Ammon's horn (tissue), 1 donor: ENCODE measurements around the gene NAGLU.
"Not testable (repeated sequence)": the region's sequence is repeated elsewhere in the genome, so short reads cannot be mapped to it uniquely, and the experiment has no call there.

Experiments used
- DNase-seq: peaks from one replicate; pipeline ENCODE4 v3.0.0-alpha.2; 2016; ENCODE audit warnings: low spot score

Gene NAGLU

DNA sequence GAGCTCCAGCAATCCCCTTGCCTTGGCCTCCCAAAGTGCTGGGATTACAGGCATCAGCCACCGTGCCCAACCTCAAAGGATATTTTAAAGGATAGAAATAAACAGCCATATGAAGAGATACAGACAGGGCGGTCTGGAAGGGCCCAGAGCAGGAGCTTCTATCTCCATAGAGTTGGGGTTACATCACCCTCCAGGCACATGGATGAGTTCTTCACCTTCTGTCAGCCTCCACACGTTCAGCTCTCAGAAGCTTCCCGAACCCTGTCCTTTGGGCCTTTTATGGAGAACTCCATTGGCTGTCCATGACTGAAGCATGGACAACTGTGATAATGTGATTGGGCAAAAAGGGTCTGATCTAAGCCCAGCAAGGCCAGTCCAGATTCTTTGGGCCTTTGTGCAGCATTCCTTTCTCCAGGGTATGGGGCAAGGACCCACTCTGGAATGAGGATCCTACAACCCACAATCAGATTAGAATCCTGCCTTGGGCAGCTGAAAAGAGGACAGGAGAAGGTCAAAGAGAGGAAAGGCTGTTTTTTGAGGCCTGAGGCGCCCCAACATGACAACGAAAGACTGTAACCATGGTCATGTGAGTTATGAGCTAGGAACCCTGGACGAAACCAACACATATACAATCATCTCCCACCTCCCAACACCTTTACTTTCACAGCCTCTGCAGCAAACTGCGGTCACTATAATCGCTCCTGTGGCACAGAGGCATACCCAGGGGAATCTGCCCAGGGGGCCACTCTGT, 9.9 kb downstream of the NAGLU start:
- DNase-seq: not testable (repeated sequence)

DNA sequence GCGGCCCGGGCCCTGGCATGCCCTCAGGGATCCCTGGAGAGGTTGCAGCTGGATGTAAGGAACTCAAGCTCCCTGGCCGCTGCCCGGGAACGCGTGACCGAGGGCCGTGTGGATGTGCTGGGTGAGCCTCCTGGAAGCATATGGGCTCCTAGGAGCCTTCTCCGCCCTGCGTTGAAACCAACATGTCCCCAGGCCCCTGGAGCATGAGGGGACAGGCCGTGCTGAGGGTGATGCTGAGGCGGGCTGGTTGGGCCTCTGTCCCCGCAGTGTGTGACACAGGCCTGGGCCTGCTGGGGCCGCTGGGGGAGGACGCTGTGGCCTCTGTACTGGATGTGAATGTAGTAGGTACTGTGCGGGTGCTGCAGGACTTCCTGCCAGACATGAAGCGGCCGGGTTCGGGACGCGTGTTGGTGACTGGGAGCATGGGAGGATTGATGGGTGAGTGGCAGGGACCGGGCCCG, 11.0 kb downstream of the NAGLU start:
- no peak for DNase-seq

GRCh38 chr17:42547698-42548069, 11.6 kb downstream of the NAGLU start:
- no peak for DNase-seq

GRCh38 chr17:42548070-42548837, 12.2 kb downstream of the NAGLU start:
- DNase-seq: no peak

GRCh38 chr17:42548993-42549755, 13.1 kb downstream of the NAGLU start:
- DNase-seq: no peak

GRCh38 chr17:42552736-42553135, 16.7 kb downstream of the NAGLU start, which contains the start of gene HSD17B1:
TSS of gene HSD17B1 (plus strand) at chr17:42552923. CDS start at chr17:42552934, 11 bp downstream.
- DNase-seq: not testable (repeated sequence)

DNA sequence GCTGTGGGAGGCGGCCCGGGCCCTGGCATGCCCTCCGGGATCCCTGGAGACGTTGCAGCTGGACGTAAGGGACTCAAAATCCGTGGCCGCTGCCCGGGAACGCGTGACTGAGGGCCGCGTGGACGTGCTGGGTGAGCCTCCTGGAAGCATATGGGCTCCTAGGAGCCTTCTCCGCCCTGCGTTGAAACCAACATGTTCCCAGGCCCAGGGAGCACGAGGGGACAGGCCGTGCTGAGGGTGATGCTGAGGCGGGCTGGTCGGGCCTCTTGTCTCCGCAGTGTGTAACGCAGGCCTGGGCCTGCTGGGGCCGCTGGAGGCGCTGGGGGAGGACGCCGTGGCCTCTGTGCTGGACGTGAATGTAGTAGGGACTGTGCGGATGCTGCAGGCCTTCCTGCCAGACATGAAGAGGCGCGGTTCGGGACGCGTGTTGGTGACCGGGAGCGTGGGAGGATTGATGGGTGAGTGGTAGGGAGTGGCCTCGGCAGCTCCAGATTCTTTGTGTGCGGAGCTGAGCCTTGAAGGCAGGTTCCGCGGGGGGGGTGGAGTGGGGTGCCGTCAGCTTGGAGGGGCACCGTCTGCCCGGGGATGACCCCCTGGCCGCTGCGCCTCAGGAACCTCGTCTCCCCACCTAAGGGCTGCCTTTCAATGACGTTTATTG, 17.2 kb downstream of the NAGLU start:
- DNase-seq: no peak

GRCh38 chr17:42553866-42554249, 17.8 kb downstream of the NAGLU start:
- no peak for DNase-seq

GRCh38 chr17:42554250-42555121, 18.4 kb downstream of the NAGLU start:
- peak; percentile 90 for DNase-seq

DNA sequence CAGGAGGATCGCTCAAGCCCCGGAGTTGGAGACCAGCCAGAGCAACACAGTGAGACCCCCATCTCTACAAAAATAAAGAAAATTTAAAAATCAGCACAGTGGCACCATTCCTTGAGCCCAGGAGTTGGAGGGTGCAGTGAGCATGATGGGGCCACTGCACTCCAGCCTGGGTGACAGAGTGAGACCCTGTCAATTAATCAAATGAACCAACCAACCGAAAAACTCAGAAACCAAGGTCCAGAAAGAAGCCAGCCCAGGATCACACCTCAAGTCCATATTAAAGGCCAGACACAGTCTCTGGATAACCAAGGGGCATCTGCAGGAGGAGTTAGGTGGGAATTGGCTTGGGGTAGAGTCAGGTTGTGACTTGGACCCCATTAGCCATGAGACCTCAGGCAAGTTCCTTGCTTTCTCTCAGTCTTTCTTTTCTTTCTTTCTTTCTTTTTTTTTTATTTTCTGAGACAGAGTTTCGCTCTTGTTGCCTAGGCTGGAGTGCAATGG, 19.1 kb downstream of the NAGLU start:
- no peak for DNase-seq

- not testable (repeated sequence) for DNase-seq
Measured at GRCh38 chr17:42555961-42556617, 20.0 kb downstream of the NAGLU start.

DNA sequence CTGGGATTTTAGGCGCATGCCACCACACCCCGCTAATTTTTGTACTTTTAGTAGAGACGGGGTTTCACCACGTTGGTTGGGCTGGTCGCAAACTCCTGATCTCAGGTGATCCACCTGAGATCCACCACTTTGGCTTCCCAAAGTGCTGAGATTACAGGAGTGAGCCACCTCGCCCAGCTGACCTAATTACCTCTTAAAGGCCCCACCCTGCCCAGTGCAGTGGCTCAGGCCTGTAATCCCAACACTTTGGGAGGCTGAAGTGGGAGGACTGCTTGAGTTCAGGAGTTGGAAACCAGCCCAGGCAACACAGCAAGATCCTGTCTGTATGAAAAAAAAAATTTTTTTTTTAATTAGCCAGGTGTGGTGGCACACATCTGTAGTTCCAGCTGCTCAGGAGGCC, 23.0 kb downstream of the NAGLU start:
- no peak for DNase-seq

DNA sequence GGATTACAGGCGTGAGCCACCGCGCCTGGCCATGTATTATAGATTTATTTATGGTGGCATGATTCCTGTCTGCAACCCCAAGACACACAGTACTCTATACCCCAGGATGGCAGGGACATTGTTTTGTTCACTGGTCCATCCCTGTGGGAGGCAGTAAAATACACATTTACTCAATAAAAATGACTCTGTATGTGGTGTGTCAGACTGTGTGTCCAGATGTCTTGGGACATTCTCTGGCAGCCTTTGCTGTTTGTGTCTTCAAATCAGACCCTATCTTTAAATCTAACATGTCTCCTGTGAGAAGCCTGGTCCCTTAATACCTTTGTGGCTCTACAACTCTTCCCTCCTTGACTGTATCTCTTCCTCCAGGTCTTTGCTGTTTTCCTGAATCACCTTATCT, 24.2 kb downstream of the NAGLU start:
- DNase-seq: no peak

- peak; percentile 95 for DNase-seq
Measured at GRCh38 chr17:42561897-42562387, 25.9 kb downstream of the NAGLU start, which contains the start of gene COASY. TSS of gene COASY (plus strand) at chr17:42562148. CDS start at chr17:42562623, 475 bp downstream.

GRCh38 chr17:42562388-42563142, 26.5 kb downstream of the NAGLU start:
- no peak for DNase-seq

DNA sequence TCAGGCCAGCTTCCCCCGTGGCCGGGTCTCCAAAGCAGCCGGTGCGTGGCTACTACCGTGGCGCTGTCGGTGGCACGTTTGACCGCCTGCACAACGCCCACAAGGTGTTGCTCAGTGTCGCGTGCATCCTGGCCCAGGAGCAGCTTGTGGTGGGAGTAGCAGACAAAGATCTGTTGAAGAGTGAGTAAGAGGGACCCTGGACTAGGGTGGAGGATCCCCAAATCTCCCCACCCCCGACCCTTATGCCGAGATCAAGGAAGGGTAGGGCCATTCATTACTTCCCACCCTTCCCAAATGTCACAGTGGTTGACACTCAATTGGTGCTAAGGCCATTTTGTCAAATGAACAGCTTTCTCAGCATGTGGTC, 27.1 kb downstream of the NAGLU start:
- no peak for DNase-seq

DNA sequence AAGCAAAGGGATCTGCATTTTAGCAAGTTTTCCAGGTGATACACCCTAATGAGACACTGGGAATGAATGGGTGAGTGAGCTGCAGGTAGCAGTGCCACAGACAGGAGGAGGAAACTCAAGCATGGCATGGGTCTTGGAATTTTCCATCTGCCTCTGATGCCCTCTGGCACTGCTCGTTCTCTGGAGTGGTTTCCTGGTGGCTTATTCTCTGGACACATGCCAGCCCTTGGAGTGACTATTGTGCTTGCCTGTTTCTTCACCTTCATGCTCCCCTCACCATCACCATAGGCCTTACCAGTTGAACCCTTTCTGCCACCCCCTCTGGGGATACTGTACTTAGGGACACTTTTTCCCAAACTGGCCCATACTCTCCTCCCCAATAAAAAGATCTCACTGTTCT, 27.5 kb downstream of the NAGLU start:
- no peak for DNase-seq

DNA sequence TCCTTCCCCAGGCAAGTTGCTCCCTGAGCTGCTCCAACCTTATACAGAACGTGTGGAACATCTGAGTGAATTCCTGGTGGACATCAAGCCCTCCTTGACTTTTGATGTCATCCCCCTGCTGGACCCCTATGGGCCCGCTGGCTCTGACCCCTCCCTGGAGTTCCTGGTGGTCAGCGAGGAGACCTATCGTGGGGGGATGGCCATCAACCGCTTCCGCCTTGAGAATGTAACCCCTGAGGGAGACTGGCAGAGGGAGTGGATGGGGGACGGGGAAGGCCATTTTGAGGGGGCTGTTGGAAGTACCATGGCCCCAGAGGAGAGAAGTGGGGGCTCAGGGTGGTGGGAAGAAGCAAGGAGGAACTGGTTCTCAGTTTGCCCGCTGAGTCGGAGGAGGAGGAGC, 27.9 kb downstream of the NAGLU start:
- no peak for DNase-seq

GRCh38 chr17:42564815-42565522, 28.9 kb downstream of the NAGLU start:
- DNase-seq: no peak
